SK-N-SH (cell line): ENCODE results near the gene MB. TPM values are rescaled to one million over a fixed set of nuclear protein-coding genes. Genes with fewer than 3 reads are reported as not detected.

Source experiments
- CTCF ChIA-PET: fragments of 300-600, 350-600 bp; formaldehyde crosslinking; extraction: SDS; loops from one replicate; lab custom pipeline; 2021; lab: Yijun Ruan, JAX
- POLR2A ChIA-PET: fragments of 350-600 bp; sonication (Branson Sonifier 250); formaldehyde crosslinking; extraction: SDS; loops from one replicate; lab custom pipeline; 2020; ENCODE audit warnings: antibody characterized with exemption, inconsistent platforms; lab: Yijun Ruan, JAX
- DNase-seq: peaks from one replicate; pipeline ENCODE4 v3.0.0; 2012
- H2AFZ ChIP-seq: fragments of 200-600 bp; sonication (generic); 2 replicates; pipeline ENCODE4 v1.8.1; 2016; ENCODE audit warnings: antibody characterized with exemption, mild to moderate bottlenecking, low read depth
- H3F3A ChIP-seq: fragments of 200-600 bp; sonication (generic); replicated peaks from 2 replicates; pipeline ENCODE3; 2016; ENCODE audit warnings: antibody characterized with exemption, mild to moderate bottlenecking; ENCODE audit not compliant: insufficient read depth
- H3K27ac ChIP-seq, 2 experiments: fragments of 200-500 bp in 1 of 2; fragments of 200-600 bp in 1 of 2; sonication (Bioruptor generic) in 1 of 2; sonication (generic), shearing (Covaris generic) in 1 of 2; 2 replicates each; pipeline versions ENCODE4 v1.5.1 to v1.6.1; 2014 to 2016; ENCODE audit warnings: low read depth in 2 of 2, inconsistent platforms in 1 of 2, low read length in 1 of 2, mild to moderate bottlenecking in 1 of 2, mixed read lengths in 1 of 2
- H3K27me3 ChIP-seq: fragments of 200-600 bp; sonication (generic), shearing (Covaris generic); 2 replicates; pipeline ENCODE4 v1.6.1; 2016; ENCODE audit warnings: mixed run types; ENCODE audit not compliant: insufficient read depth
- H3K36me3 ChIP-seq, 2 experiments: fragments of 200-500 bp in 1 of 2; fragments of 200-600 bp in 1 of 2; sonication (Bioruptor generic) in 1 of 2; sonication (generic) in 1 of 2; replicated peaks in 1 of 2; 2 replicates each; pipeline versions ENCODE3 to v1.5.1; 2014 to 2016; ENCODE audit warnings: low read length in 1 of 2, mild to moderate bottlenecking in 1 of 2; ENCODE audit not compliant: insufficient read depth in 2 of 2, control insufficient read depth in 1 of 2
- H3K4me1 ChIP-seq, 2 experiments: fragments of 200-500 bp in 1 of 2; fragments of 200-600 bp in 1 of 2; sonication (Bioruptor generic) in 1 of 2; sonication (generic), shearing (Covaris generic) in 1 of 2; 2 replicates each; pipeline versions ENCODE4 v1.5.1 to v1.6.1; 2014 to 2016; ENCODE audit warnings: low read depth in 1 of 2, low read length in 1 of 2, mixed run types in 1 of 2; ENCODE audit not compliant: insufficient read depth in 2 of 2, control insufficient read depth in 1 of 2
- H3K4me2 ChIP-seq: fragments of 200-600 bp; sonication (generic), shearing (Covaris generic); 2 replicates; pipeline ENCODE4 v1.6.1; 2017; ENCODE audit warnings: mixed run types
- H3K4me3 ChIP-seq, 2 experiments: fragments of 200-500 bp in 1 of 2; fragments of 200-600 bp in 1 of 2; sonication (Bioruptor generic) in 1 of 2; sonication (generic), shearing (Covaris generic) in 1 of 2; 2 replicates each; pipeline versions ENCODE4 v1.5.1 to v1.8.1; 2014 to 2016; ENCODE audit warnings: low read depth in 2 of 2, inconsistent platforms in 1 of 2, low read length in 1 of 2, mild to moderate bottlenecking in 1 of 2, mixed read lengths in 1 of 2, moderate library complexity in 1 of 2
- H3K79me2 ChIP-seq: fragments of 200-600 bp; sonication (generic); 2 replicates; pipeline ENCODE4 v1.8.1; 2017; ENCODE audit warnings: mild to moderate bottlenecking; ENCODE audit not compliant: insufficient read depth
- H3K9ac ChIP-seq: fragments of 200-600 bp; sonication (generic); 2 replicates; pipeline ENCODE4 v1.6.1; 2017; ENCODE audit warnings: mixed run types
- H3K9me2 ChIP-seq: fragments of 200-600 bp; sonication (generic); 2 replicates; pipeline ENCODE4 v1.6.1; 2017; ENCODE audit warnings: mixed run types
- H3K9me3 ChIP-seq: fragments of 200-600 bp; sonication (generic); 2 replicates; pipeline ENCODE4 v1.6.1; 2017; ENCODE audit warnings: mixed run types, mild to moderate bottlenecking, moderate library complexity
- H4K20me1 ChIP-seq: fragments of 200-600 bp; sonication (generic); 2 replicates; pipeline ENCODE4 v1.6.1; 2017; ENCODE audit warnings: mild to moderate bottlenecking, mixed run types; ENCODE audit not compliant: insufficient read depth
- FOXJ3 ChIP-seq: sonication (generic); formaldehyde crosslinking; IDR thresholded peaks from 2 replicates; pipeline ENCODE4 v1.5.1; 2020; ENCODE audit warnings: mild to moderate bottlenecking, missing genetic modification reagents
- MXI1 ChIP-seq: IDR thresholded peaks from 2 replicates; pipeline ENCODE4 v1.6.1; 2012; ENCODE audit warnings: mild to moderate bottlenecking, low read depth, low read length, improper control_type of control experiment
- NRF1 ChIP-seq: IDR thresholded peaks from 2 replicates; pipeline ENCODE4 v1.6.1; 2012; ENCODE audit warnings: low read depth, mild to moderate bottlenecking, low read length
- RXRA ChIP-seq: IDR thresholded peaks from 2 replicates; pipeline ENCODE4 v1.4.0; 2012; ENCODE audit warnings: low read depth, mild to moderate bottlenecking, borderline replicate concordance
- SIN3A ChIP-seq: IDR thresholded peaks from 2 replicates; pipeline ENCODE4 v1.6.1; 2012; ENCODE audit warnings: low read depth, mild to moderate bottlenecking, low read length, moderate library complexity, borderline replicate concordance
- SMC3 ChIP-seq: IDR thresholded peaks from 2 replicates; pipeline ENCODE4 v1.6.1; 2012; ENCODE audit warnings: low read depth, low read length, improper control_type of control experiment
- TEAD4 ChIP-seq: IDR thresholded peaks from 2 replicates; pipeline ENCODE4 v1.4.0; 2012; ENCODE audit warnings: mild to moderate bottlenecking, borderline replicate concordance; ENCODE audit not compliant: insufficient read depth
- WGBS: methylation state at CpG from one replicate; pipeline ENCODE4 v1.1.6; 2017; ENCODE audit warnings: low lambda C conversion rate; 5-methylcytosine and 5-hydroxymethylcytosine counted together
- polyA plus RNA-seq, 3 experiments: library from polyadenylated mRNA; depleted of rRNA; stranded (reverse); fragments of >200 nt; gene quantifications; 2 replicates each; pipeline ENCODE4 v1.2.3, GENCODE V29; 2012
- TF ChIP-seq, protein P1 (sequence below): IDR thresholded peaks from 2 replicates; pipeline ENCODE4; 2012

Gene MB
- polyA plus RNA-seq, 1 of the 3 experiments (the other 2 are of a cell fraction), result 0.95 TPM

DNA sequence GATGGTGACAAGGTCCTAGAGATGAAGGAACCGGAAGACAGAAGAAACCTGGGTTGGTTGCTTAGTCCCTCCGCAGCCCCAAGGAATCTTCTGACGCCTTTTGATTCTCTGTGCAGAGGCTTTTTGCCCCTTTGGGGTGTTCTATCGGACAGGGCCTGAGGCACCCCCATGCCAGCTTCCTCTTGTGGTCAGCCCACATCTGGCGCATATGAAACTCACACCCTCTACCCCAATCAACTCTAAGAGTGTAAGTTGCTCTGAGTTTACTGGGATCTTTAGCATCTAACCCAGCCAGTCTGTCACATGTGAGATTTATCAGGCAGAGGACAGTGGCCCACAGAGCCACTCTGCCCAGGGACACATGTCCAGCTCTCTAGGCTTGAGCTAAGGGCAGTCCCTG lies 59.1 kb downstream of the MB start:
- Histone ChIP-seq H3K4me1 (peaks cover 0 to 17% of the 10 kb centered on the region in 2 experiments; a peak in 2 of 4 replicates), H3F3A (no peaks in the 10 kb centered on the region), H3K4me2 (no peak overlapping the region), H3K9ac (no peak overlapping the region), H3K4me3 (no peak overlapping the region), H3K79me2 (no peaks in the 10 kb centered on the region), H3K9me2 (no peaks in the 10 kb centered on the region), H3K27me3 (no peaks in the 10 kb centered on the region), H3K27ac (no peak overlapping the region), H3K36me3 (no peaks in the 10 kb centered on the region), H3K9me3 (no peaks in the 10 kb centered on the region), H2AFZ (no peak overlapping the region), H4K20me1 (no peaks in the 10 kb centered on the region)
- WGBS, result 89% methylated on average over 5 of the region's 5 CpGs
- ChIA-PET POLR2A (no interaction called here), CTCF (interaction anchor here (1.4 to 1.7 kb wide), 2 partner anchors 13 to 25 kb away, joined by 3 to 7 read pairs; no protein-coding TSS in a partner anchor)
- DNase-seq, result no peak
- TF ChIP-seq SIN3A, result no peak
- TF ChIP-seq NRF1, result no peak
- no peak for TF ChIP-seq TEAD4
- TF ChIP-seq RXRA, result no peak
- no peak for TF ChIP-seq MXI1
- TF ChIP-seq, protein P1, sequence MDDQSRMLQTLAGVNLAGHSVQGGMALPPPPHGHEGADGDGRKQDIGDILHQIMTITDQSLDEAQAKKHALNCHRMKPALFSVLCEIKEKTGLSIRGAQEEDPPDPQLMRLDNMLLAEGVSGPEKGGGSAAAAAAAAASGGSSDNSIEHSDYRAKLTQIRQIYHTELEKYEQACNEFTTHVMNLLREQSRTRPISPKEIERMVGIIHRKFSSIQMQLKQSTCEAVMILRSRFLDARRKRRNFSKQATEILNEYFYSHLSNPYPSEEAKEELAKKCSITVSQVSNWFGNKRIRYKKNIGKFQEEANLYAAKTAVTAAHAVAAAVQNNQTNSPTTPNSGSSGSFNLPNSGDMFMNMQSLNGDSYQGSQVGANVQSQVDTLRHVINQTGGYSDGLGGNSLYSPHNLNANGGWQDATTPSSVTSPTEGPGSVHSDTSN, result no peak
- TF ChIP-seq FOXJ3 (CRISPR knock-in tag), result no peak
- no peak for TF ChIP-seq SMC3

Other genes starting within 250 kb of the MB start
- gene HMOX1, start 236.2 kb downstream of the MB start, polyA plus RNA-seq (2012; rRNA removed), result 12.9 and 13.7 TPM in 2 replicates
- 31.6 and 42.9 TPM in 2 replicates for gene MCM5, start 217.2 kb downstream of the MB start, polyA plus RNA-seq (2012; rRNA removed)
- gene RASD2, start 76.5 kb downstream of the MB start, polyA plus RNA-seq (2012; rRNA removed), result 0.13 and 0.30 TPM in 2 replicates
- gene APOL6, start 31.1 kb upstream of the MB start, polyA plus RNA-seq (2012; rRNA removed), result 0.88 and 0.90 TPM in 2 replicates
- gene APOL5, start 100.5 kb upstream of the MB start, polyA plus RNA-seq (2012; rRNA removed), result not detected in 2 replicates